GM18517 (cell line): ENCODE measurements around the gene LARP4.
"Not testable (repeated sequence)": the region's sequence is repeated elsewhere in the genome, so short reads cannot be mapped to it uniquely, and the experiment has no call there.

Source experiments
- ATAC-seq: cut with Tn5 transposase; IDR thresholded peaks from one replicate; pipeline ENCODE4 v1.9.1; 2021; ENCODE audit warnings: mild to moderate bottlenecking, moderate library complexity; ENCODE audit not compliant: unreplicated experiment

Gene LARP4

GRCh38 chr12:50521781-50522180 lies 121.1 kb downstream of the LARP4 start:
- not testable (repeated sequence) for ATAC-seq

DNA sequence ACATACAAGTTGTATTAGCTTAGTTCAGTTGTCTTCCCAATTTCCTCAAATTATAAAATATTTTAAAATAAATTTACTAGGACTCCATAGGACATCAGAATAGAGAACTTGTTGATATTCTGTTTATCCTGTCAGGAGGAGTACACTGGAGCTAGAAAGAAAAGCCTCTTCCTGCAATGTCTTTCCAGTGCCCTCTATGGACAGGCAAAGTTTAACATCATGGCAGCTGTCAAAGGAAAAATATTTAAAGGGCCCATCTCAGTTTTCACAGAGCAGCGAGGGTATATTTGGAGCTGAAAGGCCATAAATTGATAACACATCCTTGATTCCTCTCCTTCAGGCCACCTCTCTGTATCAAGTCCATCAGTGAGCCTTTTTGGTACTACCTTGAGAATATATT lies 123.1 kb downstream of the LARP4 start:
- no peak for ATAC-seq

DNA sequence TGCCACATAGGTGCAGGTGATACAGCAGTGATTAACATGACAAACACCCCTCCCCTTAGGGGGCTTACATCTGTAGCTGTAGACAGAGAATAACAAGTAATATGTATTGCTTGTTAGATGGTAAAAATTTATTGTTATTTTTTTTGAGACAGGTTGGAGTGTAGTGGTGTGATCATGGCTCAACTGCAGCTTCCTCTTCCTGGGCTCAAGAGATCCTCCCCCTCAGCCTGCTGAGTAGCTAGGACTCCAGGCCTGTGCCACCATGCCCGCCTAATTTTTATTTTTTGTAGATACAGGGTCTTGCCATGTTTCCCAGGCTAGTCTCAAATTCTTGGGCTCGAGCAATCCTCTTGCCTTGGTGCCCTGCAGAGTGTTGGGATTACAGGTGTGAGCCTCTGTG lies 123.9 kb downstream of the LARP4 start:
- no peak for ATAC-seq

- no peak for ATAC-seq
These were observed 124.7 kb downstream of the LARP4 start for GRCh38 chr12:50525422-50525821.

GRCh38 chr12:50527359-50527726 lies 126.7 kb downstream of the LARP4 start:
- ATAC-seq: no peak

DNA sequence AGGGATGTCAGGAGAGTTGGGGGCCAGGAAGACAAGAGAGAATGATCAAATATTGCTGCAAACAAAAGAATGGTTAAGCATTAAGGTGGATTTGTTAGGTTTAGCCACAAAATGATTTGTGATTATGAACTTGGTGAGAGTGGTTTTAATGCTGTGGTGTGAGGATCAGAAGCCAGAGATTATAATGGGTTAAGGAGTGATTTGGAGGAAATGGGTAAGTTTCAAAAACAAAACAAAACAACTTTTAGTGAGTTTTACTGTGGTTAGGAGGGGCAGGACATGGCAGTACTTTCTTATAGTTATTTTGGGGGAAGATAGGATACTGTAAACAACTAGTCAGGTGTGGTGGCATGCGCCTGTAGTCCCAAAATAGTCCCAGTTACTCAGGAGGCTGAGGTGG lies 128.1 kb downstream of the LARP4 start:
- no peak for ATAC-seq

- ATAC-seq: no peak
These were observed 128.7 kb downstream of the LARP4 start for GRCh38 chr12:50529345-50529744.
